GM23338 (cell line): ENCODE measurements around the gene KAZN. TPM values are rescaled to one million over a fixed set of nuclear protein-coding genes. Genes with fewer than 3 reads are reported as not detected.

Experiments
- NANOG ChIP-seq: IDR thresholded peaks from 2 replicates; pipeline ENCODE4 v1.6.1; 2016; ENCODE audit warnings: antibody characterized with exemption, borderline replicate concordance
- POLR2AphosphoS5 ChIP-seq: IDR thresholded peaks from 2 replicates; pipeline ENCODE4 v1.6.1; 2016; ENCODE audit warnings: antibody characterized with exemption, low read depth
- polyA plus RNA-seq: library from polyadenylated mRNA; unstranded; fragments of >200 nt; fragmentation: Nextera tagmentation; extraction: Ambion mirVana; gene quantifications from 2 replicates; pipeline ENCODE4 v1.2.1, GENCODE V29; 2016
- total RNA-seq: library from RNA; depleted of rRNA; stranded (reverse); fragments of >200 nt; shearing (Covaris generic); gene quantifications from 2 replicates; pipeline ENCODE4 v1.2.3, GENCODE V29; 2014
- TF ChIP-seq, protein P1 (sequence below): fragments of 250-450 bp; sonication (Bioruptor Pico); IDR thresholded peaks from 2 replicates; pipeline ENCODE4 v1.5.0; 2020; ENCODE audit warnings: mild to moderate bottlenecking, moderate library complexity
- TF ChIP-seq, protein P2 (sequence below): IDR thresholded peaks from one replicate; pipeline ENCODE4 v1.6.1; 2018; ENCODE audit warnings: antibody characterized with exemption; ENCODE audit not compliant: unreplicated experiment
- TF ChIP-seq, protein P3 (sequence below): IDR thresholded peaks from 2 replicates; pipeline ENCODE4 v1.6.1; 2016; ENCODE audit warnings: antibody characterized with exemption

The KAZN gene
- total and polyA plus RNA-seq, 2 experiments from 2014 or later: 9.9 to 15.0 TPM

DNA sequence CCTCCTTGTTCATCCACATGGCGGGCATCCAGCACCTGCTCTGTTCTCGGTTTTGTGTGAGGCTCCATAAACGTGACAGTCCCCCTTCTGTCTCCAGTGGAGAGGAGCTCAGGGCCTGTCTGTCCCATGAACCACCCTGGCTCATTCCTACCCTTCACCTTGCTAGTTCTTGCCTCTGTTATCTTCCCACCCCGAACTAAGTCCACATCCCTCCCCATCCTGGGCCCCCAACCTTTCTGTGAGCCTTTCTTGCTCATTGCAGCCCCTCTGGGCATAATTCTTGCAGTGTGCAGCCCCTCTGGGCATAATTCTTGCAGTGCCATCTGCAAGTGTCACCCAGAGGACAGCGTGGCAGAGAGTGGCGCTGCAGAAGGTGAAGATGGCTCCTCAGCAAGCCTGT is 338.3 kb downstream of the KAZN start (continued):
- TF ChIP-seq, protein P1, sequence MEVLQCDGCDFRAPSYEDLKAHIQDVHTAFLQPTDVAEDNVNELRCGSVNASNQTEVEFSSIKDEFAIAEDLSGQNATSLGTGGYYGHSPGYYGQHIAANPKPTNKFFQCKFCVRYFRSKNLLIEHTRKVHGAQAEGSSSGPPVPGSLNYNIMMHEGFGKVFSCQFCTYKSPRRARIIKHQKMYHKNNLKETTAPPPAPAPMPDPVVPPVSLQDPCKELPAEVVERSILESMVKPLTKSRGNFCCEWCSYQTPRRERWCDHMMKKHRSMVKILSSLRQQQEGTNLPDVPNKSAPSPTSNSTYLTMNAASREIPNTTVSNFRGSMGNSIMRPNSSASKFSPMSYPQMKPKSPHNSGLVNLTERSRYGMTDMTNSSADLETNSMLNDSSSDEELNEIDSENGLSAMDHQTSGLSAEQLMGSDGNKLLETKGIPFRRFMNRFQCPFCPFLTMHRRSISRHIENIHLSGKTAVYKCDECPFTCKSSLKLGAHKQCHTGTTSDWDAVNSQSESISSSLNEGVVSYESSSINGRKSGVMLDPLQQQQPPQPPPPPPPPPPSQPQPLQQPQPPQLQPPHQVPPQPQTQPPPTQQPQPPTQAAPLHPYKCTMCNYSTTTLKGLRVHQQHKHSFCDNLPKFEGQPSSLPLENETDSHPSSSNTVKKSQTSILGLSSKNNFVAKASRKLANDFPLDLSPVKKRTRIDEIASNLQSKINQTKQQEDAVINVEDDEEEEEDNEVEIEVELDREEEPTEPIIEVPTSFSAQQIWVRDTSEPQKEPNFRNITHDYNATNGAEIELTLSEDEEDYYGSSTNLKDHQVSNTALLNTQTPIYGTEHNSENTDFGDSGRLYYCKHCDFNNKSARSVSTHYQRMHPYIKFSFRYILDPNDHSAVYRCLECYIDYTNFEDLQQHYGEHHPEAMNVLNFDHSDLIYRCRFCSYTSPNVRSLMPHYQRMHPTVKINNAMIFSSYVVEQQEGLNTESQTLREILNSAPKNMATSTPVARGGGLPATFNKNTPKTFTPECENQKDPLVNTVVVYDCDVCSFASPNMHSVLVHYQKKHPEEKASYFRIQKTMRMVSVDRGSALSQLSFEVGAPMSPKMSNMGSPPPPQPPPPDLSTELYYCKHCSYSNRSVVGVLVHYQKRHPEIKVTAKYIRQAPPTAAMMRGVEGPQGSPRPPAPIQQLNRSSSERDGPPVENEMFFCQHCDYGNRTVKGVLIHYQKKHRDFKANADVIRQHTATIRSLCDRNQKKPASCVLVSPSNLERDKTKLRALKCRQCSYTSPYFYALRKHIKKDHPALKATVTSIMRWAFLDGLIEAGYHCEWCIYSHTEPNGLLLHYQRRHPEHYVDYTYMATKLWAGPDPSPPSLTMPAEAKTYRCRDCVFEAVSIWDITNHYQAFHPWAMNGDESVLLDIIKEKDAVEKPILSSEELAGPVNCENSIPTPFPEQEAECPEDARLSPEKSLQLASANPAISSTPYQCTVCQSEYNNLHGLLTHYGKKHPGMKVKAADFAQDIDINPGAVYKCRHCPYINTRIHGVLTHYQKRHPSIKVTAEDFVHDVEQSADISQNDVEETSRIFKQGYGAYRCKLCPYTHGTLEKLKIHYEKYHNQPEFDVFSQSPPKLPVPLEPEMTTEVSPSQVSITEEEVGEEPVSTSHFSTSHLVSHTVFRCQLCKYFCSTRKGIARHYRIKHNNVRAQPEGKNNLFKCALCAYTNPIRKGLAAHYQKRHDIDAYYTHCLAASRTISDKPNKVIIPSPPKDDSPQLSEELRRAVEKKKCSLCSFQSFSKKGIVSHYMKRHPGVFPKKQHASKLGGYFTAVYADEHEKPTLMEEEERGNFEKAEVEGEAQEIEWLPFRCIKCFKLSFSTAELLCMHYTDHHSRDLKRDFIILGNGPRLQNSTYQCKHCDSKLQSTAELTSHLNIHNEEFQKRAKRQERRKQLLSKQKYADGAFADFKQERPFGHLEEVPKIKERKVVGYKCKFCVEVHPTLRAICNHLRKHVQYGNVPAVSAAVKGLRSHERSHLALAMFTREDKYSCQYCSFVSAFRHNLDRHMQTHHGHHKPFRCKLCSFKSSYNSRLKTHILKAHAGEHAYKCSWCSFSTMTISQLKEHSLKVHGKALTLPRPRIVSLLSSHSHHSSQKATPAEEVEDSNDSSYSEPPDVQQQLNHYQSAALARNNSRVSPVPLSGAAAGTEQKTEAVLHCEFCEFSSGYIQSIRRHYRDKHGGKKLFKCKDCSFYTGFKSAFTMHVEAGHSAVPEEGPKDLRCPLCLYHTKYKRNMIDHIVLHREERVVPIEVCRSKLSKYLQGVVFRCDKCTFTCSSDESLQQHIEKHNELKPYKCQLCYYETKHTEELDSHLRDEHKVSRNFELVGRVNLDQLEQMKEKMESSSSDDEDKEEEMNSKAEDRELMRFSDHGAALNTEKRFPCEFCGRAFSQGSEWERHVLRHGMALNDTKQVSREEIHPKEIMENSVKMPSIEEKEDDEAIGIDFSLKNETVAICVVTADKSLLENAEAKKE: no peak
- TF ChIP-seq NANOG (no peak), POLR2AphosphoS5 (no peak)
- TF ChIP-seq, protein P2, sequence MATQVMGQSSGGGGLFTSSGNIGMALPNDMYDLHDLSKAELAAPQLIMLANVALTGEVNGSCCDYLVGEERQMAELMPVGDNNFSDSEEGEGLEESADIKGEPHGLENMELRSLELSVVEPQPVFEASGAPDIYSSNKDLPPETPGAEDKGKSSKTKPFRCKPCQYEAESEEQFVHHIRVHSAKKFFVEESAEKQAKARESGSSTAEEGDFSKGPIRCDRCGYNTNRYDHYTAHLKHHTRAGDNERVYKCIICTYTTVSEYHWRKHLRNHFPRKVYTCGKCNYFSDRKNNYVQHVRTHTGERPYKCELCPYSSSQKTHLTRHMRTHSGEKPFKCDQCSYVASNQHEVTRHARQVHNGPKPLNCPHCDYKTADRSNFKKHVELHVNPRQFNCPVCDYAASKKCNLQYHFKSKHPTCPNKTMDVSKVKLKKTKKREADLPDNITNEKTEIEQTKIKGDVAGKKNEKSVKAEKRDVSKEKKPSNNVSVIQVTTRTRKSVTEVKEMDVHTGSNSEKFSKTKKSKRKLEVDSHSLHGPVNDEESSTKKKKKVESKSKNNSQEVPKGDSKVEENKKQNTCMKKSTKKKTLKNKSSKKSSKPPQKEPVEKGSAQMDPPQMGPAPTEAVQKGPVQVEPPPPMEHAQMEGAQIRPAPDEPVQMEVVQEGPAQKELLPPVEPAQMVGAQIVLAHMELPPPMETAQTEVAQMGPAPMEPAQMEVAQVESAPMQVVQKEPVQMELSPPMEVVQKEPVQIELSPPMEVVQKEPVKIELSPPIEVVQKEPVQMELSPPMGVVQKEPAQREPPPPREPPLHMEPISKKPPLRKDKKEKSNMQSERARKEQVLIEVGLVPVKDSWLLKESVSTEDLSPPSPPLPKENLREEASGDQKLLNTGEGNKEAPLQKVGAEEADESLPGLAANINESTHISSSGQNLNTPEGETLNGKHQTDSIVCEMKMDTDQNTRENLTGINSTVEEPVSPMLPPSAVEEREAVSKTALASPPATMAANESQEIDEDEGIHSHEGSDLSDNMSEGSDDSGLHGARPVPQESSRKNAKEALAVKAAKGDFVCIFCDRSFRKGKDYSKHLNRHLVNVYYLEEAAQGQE: no peak
- TF ChIP-seq, protein P3, sequence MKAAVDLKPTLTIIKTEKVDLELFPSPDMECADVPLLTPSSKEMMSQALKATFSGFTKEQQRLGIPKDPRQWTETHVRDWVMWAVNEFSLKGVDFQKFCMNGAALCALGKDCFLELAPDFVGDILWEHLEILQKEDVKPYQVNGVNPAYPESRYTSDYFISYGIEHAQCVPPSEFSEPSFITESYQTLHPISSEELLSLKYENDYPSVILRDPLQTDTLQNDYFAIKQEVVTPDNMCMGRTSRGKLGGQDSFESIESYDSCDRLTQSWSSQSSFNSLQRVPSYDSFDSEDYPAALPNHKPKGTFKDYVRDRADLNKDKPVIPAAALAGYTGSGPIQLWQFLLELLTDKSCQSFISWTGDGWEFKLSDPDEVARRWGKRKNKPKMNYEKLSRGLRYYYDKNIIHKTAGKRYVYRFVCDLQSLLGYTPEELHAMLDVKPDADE: no peak
